Sigmoid colon (tissue), 7 donors: Measurements from ENCODE around the gene LZTFL1. TPM values are rescaled to one million over a fixed set of nuclear protein-coding genes. Genes with fewer than 3 reads are reported as not detected.
"Not testable (repeated sequence)": the region's sequence is repeated elsewhere in the genome, so short reads cannot be mapped to it uniquely, and the experiment has no call there.

ENCODE experiments used
- DNase-seq: peaks from one replicate; pipeline ENCODE4 v3.0.0-alpha.2; 2019
- H3K27ac ChIP-seq, 4 donors: fragments of 200-600 bp; sonication (generic); one replicate each; pipeline ENCODE4 v1.5.1; 2016 to 2019; ENCODE audit warnings: mild to moderate bottlenecking in 1 of 4
- H3K27me3 ChIP-seq, 3 donors: fragments of 200-600 bp; sonication (generic); one replicate each; pipeline ENCODE4 v1.5.1; 2019; ENCODE audit warnings: mild to moderate bottlenecking in 1 of 3
- H3K36me3 ChIP-seq, 4 donors: fragments of 200-600 bp; sonication (generic); one replicate each; pipeline ENCODE4 v1.5.1; 2016 to 2019
- H3K4me1 ChIP-seq, 4 donors: fragments of 200-600 bp; sonication (generic); one replicate each; pipeline ENCODE4 v1.5.1; 2017 to 2019
- H3K4me3 ChIP-seq, 4 donors: fragments of 200-600 bp; sonication (generic); one replicate each; pipeline ENCODE4 v1.5.1; 2017 to 2019; ENCODE audit warnings: mild to moderate bottlenecking in 2 of 4, moderate library complexity in 1 of 4
- H3K9me3 ChIP-seq, 4 donors: fragments of 200-600 bp in 3 of 4; sonication (generic) in 3 of 4; one replicate each; pipeline versions ENCODE4 v1.5.1 to v1.6.1; 2013 to 2019
- EP300 ChIP-seq, 4 donors: sonication (generic); formaldehyde crosslinking; IDR thresholded peaks; one replicate each; pipeline ENCODE4 v1.6.1; 2017; ENCODE audit warnings: antibody characterized with exemption in 4 of 4
- POLR2A ChIP-seq, 2 donors: fragments of 450-650 bp; IDR thresholded peaks; one replicate each; pipeline ENCODE4 v1.6.1; 2016; ENCODE audit warnings: antibody characterized with exemption in 2 of 2, mild to moderate bottlenecking in 2 of 2, moderate library complexity in 2 of 2
- POLR2AphosphoS5 ChIP-seq, 4 donors: sonication (generic); formaldehyde crosslinking; IDR thresholded peaks; one replicate each; pipeline ENCODE4 v1.6.1; 2017; ENCODE audit warnings: antibody characterized with exemption in 4 of 4
- WGBS, 2 donors: extraction: QIAGEN DNeasy Blood & Tissue Kit; methylation state at CpG; one replicate each; pipeline ENCODE4 v1.1.7; 2013; 5-methylcytosine and 5-hydroxymethylcytosine counted together
- intact Hi-C: fragments of 100-400 bp; cut with DNase I; formaldehyde crosslinking; loops from one replicate; pipeline ENCODE4 v1.15.1; 2023
- polyA plus RNA-seq, 3 donors: library from polyadenylated mRNA; stranded (reverse); fragments of 200-250 nt; gene quantifications; one replicate each; pipeline ENCODE4 v1.2.3, GENCODE V29; 2013
- total RNA-seq, 4 donors: library from RNA; depleted of rRNA; stranded (reverse); fragments of >200 nt; gene quantifications; one replicate each; pipeline ENCODE4 v1.1.0, GENCODE V29; 2016
- TF ChIP-seq, protein P1 (sequence below), 4 experiments: fragments of 450-650 bp in 3 of 4; fragments of 200-600 bp in 1 of 4; IDR thresholded peaks; one replicate each; pipeline ENCODE4 v1.5.1; 2016 to 2019; ENCODE audit warnings: antibody characterized with exemption in 4 of 4, mild to moderate bottlenecking in 3 of 4, moderate library complexity in 2 of 4
- donor health status: healthy with polysubstance abuse.
- donor health status: Bipolar disorder and iron deficiency.
- donor health status: healthy.

The LZTFL1 gene
- total and polyA plus RNA-seq, 7 donors: 7.9 to 31.0 (median 16.6) TPM

DNA sequence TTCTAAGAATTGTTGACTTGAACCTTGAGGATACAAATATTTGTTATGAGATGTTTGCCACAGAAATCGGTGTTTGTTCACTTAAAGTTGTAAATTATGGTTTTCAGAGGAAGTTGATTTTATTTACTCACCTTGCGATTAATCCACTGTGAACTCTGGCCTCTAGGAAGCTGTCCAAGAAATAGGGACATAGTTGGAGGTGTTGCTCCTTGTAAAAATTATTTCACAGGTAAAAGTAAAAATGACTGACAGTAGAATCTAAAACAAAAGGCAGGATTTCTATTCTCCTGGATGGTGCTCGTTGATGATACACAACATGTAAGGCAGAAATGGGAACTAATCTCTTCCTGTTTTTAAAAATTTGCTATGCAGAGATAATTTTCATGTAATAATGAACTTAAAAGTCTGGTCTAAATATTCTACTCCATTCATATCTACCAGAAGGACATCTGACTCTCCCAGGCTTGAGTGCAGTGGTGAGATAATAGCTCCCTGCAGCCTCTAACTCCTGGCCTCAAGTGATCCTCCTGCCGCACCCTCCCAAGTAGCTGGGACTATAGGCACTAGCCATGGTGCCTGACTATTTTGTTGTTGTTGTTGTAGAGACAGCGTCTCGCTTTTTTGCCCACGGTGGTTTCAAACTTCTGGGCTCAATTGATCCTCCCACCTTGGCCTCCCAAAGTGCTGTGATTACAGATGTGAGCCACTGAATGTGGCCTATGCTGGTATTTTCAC is 17.1 kb upstream of the LZTFL1 start:
- 66 to 73% methylated on average over 7 of the region's 7 CpGs for WGBS, 2 donors
- peaks cover 0 to 4% (median under 1%) of the 10 kb centered on the region in 4 donors for H3K9me3 ChIP-seq
- intact Hi-C loops: no loop called here
- H3K27ac ChIP-seq: no peak overlapping the region
- no peak overlapping the region for H3K4me3 ChIP-seq
- DNase-seq: no peak
- no peaks in the 10 kb centered on the region for H3K4me1 ChIP-seq
- TF ChIP-seq EP300 (IDR thresholded peaks at IDR 0.05): no peak
- no peak for TF ChIP-seq POLR2AphosphoS5 (IDR thresholded peaks at IDR 0.05)
- TF ChIP-seq, protein P1, sequence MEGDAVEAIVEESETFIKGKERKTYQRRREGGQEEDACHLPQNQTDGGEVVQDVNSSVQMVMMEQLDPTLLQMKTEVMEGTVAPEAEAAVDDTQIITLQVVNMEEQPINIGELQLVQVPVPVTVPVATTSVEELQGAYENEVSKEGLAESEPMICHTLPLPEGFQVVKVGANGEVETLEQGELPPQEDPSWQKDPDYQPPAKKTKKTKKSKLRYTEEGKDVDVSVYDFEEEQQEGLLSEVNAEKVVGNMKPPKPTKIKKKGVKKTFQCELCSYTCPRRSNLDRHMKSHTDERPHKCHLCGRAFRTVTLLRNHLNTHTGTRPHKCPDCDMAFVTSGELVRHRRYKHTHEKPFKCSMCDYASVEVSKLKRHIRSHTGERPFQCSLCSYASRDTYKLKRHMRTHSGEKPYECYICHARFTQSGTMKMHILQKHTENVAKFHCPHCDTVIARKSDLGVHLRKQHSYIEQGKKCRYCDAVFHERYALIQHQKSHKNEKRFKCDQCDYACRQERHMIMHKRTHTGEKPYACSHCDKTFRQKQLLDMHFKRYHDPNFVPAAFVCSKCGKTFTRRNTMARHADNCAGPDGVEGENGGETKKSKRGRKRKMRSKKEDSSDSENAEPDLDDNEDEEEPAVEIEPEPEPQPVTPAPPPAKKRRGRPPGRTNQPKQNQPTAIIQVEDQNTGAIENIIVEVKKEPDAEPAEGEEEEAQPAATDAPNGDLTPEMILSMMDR (IDR thresholded peaks at IDR 0.05): no peak
- no peak for TF ChIP-seq POLR2A (IDR thresholded peaks at IDR 0.05)
- no peaks in the 10 kb centered on the region for H3K36me3 ChIP-seq
- H3K27me3 ChIP-seq: no peaks in the 10 kb centered on the region

- intact Hi-C loops, H3K4me3 ChIP-seq, DNase-seq, H3K27me3 ChIP-seq, H3K4me1 ChIP-seq, H3K9me3 ChIP-seq, H3K27ac ChIP-seq, H3K36me3 ChIP-seq: not testable (repeated sequence)
- WGBS, 2 donors: 90 to 92% methylated on average over 2 of the region's 2 CpGs
Measured at GRCh38 chr3:45857024-45857423, 15.1 kb upstream of the LZTFL1 start.

GRCh38 chr3:45856323-45856722 is 14.4 kb upstream of the LZTFL1 start:
- H3K36me3 ChIP-seq, intact Hi-C loops, H3K27ac ChIP-seq, H3K4me1 ChIP-seq, DNase-seq, H3K9me3 ChIP-seq, H3K4me3 ChIP-seq, H3K27me3 ChIP-seq: not testable (repeated sequence)
- WGBS, 2 donors: 74 to 94% methylated on average over 1 of the region's 1 CpG

GRCh38 chr3:45852828-45853227 is 10.9 kb upstream of the LZTFL1 start:
- TF ChIP-seq POLR2AphosphoS5 (IDR thresholded peaks at IDR 0.05) (no peak), POLR2A (IDR thresholded peaks at IDR 0.05) (no peak), EP300 (IDR thresholded peaks at IDR 0.05) (no peak)
- TF ChIP-seq, protein P1 (IDR thresholded peaks at IDR 0.05): no peak
- Histone ChIP-seq H3K27ac (no peak overlapping the region), H3K36me3 (no peaks in the 10 kb centered on the region), H3K4me1 (no peaks in the 10 kb centered on the region), H3K27me3 (no peaks in the 10 kb centered on the region), H3K4me3 (no peak overlapping the region), H3K9me3 (no peaks in the 10 kb centered on the region)
- DNase-seq: no peak
- 62 to 87% methylated on average over 2 of the region's 2 CpGs for WGBS, 2 donors
- intact Hi-C loops: no loop called here

GRCh38 chr3:45848392-45848791 is 6.5 kb upstream of the LZTFL1 start:
- Histone ChIP-seq H3K36me3 (no peaks in the 10 kb centered on the region), H3K27ac (no peak overlapping the region), H3K27me3 (no peaks in the 10 kb centered on the region), H3K4me3 (no peak overlapping the region), H3K9me3 (no peaks in the 10 kb centered on the region), H3K4me1 (no peaks in the 10 kb centered on the region)
- no peak for TF ChIP-seq EP300 (IDR thresholded peaks at IDR 0.05)
- no peak for TF ChIP-seq POLR2AphosphoS5 (IDR thresholded peaks at IDR 0.05)
- no peak for TF ChIP-seq POLR2A (IDR thresholded peaks at IDR 0.05)
- TF ChIP-seq, protein P1 (IDR thresholded peaks at IDR 0.05): no peak
- intact Hi-C loops: no loop called here
- WGBS, 2 donors: 46 to 96% methylated on average over 1 of the region's 1 CpG
- DNase-seq: no peak

GRCh38 chr3:45844616-45845015 is 2.7 kb upstream of the LZTFL1 start:
- H3K27me3 ChIP-seq: no peaks in the 10 kb centered on the region
- no peak overlapping the region for H3K4me3 ChIP-seq
- H3K36me3 ChIP-seq: no peaks in the 10 kb centered on the region
- DNase-seq: no peak
- 81 to 100% methylated on average over 1 of the region's 1 CpG for WGBS, 2 donors
- no peak overlapping the region for H3K27ac ChIP-seq
- no peaks in the 10 kb centered on the region for H3K9me3 ChIP-seq
- intact Hi-C loops: loop anchor here (5.0 kb wide), 2 partner anchors 82 to 233 kb away; no protein-coding TSS in a partner anchor
- peaks cover 0 to 11% (median 11%) of the 10 kb centered on the region in 4 donors for H3K4me1 ChIP-seq
- no peak for TF ChIP-seq EP300 (IDR thresholded peaks at IDR 0.05)
- TF ChIP-seq, protein P1 (IDR thresholded peaks at IDR 0.05): no peak
- no peak for TF ChIP-seq POLR2A (IDR thresholded peaks at IDR 0.05)
- no peak for TF ChIP-seq POLR2AphosphoS5 (IDR thresholded peaks at IDR 0.05)
